ENCODE results near the gene CNTNAP2. TPM values are rescaled to one million over a fixed set of nuclear protein-coding genes. Genes with fewer than 3 reads are reported as not detected.

Gene CNTNAP2
- total RNA-seq, 4 donors from 2014 or later: 0.42 TPM; not detected in 3

- H3K27me3 ChIP-seq: no peaks in the 10 kb centered on the region
- H3K27ac ChIP-seq: no peak overlapping the region
- no peaks in the 10 kb centered on the region for H3K36me3 ChIP-seq
- no peak for DNase-seq (ENCODE audit: low spot score in 2 of 2)
- no peaks in the 10 kb centered on the region for H3K4me1 ChIP-seq
- no peak for TF ChIP-seq POLR2A (IDR thresholded peaks at IDR 0.05)
- no peak for TF ChIP-seq EP300 (IDR thresholded peaks at IDR 0.05)
- no peak for TF ChIP-seq CTCF (IDR thresholded peaks at IDR 0.05)
- WGBS, 2 donors: 68 to 76% methylated on average over 5 of the region's 5 CpGs
- H3K9me3 ChIP-seq: no peaks in the 10 kb centered on the region
- H3K4me3 ChIP-seq: no peak overlapping the region
Observed at GRCh38 chr7:148115308-148115707, 1998.7 kb downstream of the CNTNAP2 start.

GRCh38 chr7:148116195-148116594 is 1999.6 kb downstream of the CNTNAP2 start:
- WGBS, 2 donors: 58 to 66% methylated on average over 5 of the region's 5 CpGs
- no peaks in the 10 kb centered on the region for H3K36me3 ChIP-seq

GRCh38 chr7:148116829-148117403 is 2000.3 kb downstream of the CNTNAP2 start:
- no peaks in the 10 kb centered on the region for H3K27me3 ChIP-seq
- no peaks in the 10 kb centered on the region for H3K36me3 ChIP-seq
- no peak overlapping the region for H3K4me3 ChIP-seq
- no peaks in the 10 kb centered on the region for H3K9me3 ChIP-seq
- TF ChIP-seq CTCF (IDR thresholded peaks at IDR 0.05): no peak
- no peak for TF ChIP-seq POLR2A (IDR thresholded peaks at IDR 0.05)
- TF ChIP-seq EP300 (IDR thresholded peaks at IDR 0.05): no peak
- DNase-seq (ENCODE audit: low spot score in 2 of 2): no peak
- WGBS, 2 donors: 54 to 55% methylated on average over 4 of the region's 4 CpGs
- no peaks in the 10 kb centered on the region for H3K4me1 ChIP-seq
- H3K27ac ChIP-seq: no peak overlapping the region

More at GRCh38 chr7:148116195-148116594, 1999.6 kb downstream of the CNTNAP2 start:
- no peak overlapping the region for H3K27ac ChIP-seq
- H3K9me3 ChIP-seq: no peaks in the 10 kb centered on the region
- H3K4me1 ChIP-seq: no peaks in the 10 kb centered on the region
- no peak for TF ChIP-seq POLR2A (IDR thresholded peaks at IDR 0.05)
- no peak for TF ChIP-seq CTCF (IDR thresholded peaks at IDR 0.05)
- no peak for TF ChIP-seq EP300 (IDR thresholded peaks at IDR 0.05)
- no peak for DNase-seq (ENCODE audit: low spot score in 2 of 2)
- H3K27me3 ChIP-seq: no peaks in the 10 kb centered on the region
- no peak overlapping the region for H3K4me3 ChIP-seq

GRCh38 chr7:148118371-148118770 is 2001.8 kb downstream of the CNTNAP2 start:
- 56 to 62% methylated on average over 5 of the region's 5 CpGs for WGBS, 2 donors

GRCh38 chr7:148121401-148121800 is 2004.8 kb downstream of the CNTNAP2 start:
- no peaks in the 10 kb centered on the region for H3K4me1 ChIP-seq
- no peaks in the 10 kb centered on the region for H3K27me3 ChIP-seq
- DNase-seq (ENCODE audit: low spot score in 2 of 2): no peak
- 41 to 48% methylated on average over 4 of the region's 4 CpGs for WGBS, 2 donors
- no peak overlapping the region for H3K4me3 ChIP-seq
- H3K27ac ChIP-seq: no peak overlapping the region
- TF ChIP-seq POLR2A (IDR thresholded peaks at IDR 0.05) (no peak), CTCF (IDR thresholded peaks at IDR 0.05) (no peak), EP300 (IDR thresholded peaks at IDR 0.05) (no peak)
- no peaks in the 10 kb centered on the region for H3K36me3 ChIP-seq
- H3K9me3 ChIP-seq: no peaks in the 10 kb centered on the region

More at GRCh38 chr7:148118371-148118770, 2001.8 kb downstream of the CNTNAP2 start:
- Histone ChIP-seq H3K27me3 (no peaks in the 10 kb centered on the region), H3K4me1 (no peaks in the 10 kb centered on the region), H3K36me3 (no peaks in the 10 kb centered on the region), H3K27ac (no peak overlapping the region), H3K9me3 (no peaks in the 10 kb centered on the region), H3K4me3 (no peak overlapping the region)
- TF ChIP-seq EP300 (IDR thresholded peaks at IDR 0.05): no peak
- no peak for TF ChIP-seq POLR2A (IDR thresholded peaks at IDR 0.05)
- no peak for DNase-seq (ENCODE audit: low spot score in 2 of 2)

All from tibial nerve (tissue), 4 donors.